Activated naive CD8-positive, alpha-beta T cell treated with anti-CD3 and anti-CD28 coated beads, Interleukin-2, amount 50 U/mL, for 24 hours (primary cell): ENCODE results near the gene TMEM63A.
"Not testable (repeated sequence)": the region's sequence is repeated elsewhere in the genome, so short reads cannot be mapped to it uniquely, and the experiment has no call there.

ENCODE experiments used
- ATAC-seq: fragments of 150-1000 bp; cut with Tn5 transposase; one replicate; pipeline ENCODE4 v1.10.0; 2021
- DNase-seq: peaks from one replicate; pipeline ENCODE4 v3.0.0; 2021
- H3K27ac Mint-ChIP-seq: one replicate; pipeline ENCODE4 v1.8.0; 2021; ENCODE audit warnings: mild to moderate bottlenecking, mixed read lengths
- H3K27me3 Mint-ChIP-seq: one replicate; pipeline ENCODE4 v1.8.0; 2021; ENCODE audit warnings: mixed read lengths
- H3K36me3 Mint-ChIP-seq: one replicate; pipeline ENCODE4 v1.8.0; 2021; ENCODE audit warnings: low read depth, mixed read lengths
- H3K4me1 Mint-ChIP-seq: one replicate; pipeline ENCODE4 v1.8.0; 2021; ENCODE audit warnings: mixed read lengths
- H3K4me3 Mint-ChIP-seq: one replicate; pipeline ENCODE4 v1.8.0; 2021; ENCODE audit warnings: mild to moderate bottlenecking, moderate library complexity, mixed read lengths
- H3K9me3 Mint-ChIP-seq: one replicate; pipeline ENCODE4 v1.8.0; 2021; ENCODE audit warnings: mixed read lengths

TMEM63A gene

DNA sequence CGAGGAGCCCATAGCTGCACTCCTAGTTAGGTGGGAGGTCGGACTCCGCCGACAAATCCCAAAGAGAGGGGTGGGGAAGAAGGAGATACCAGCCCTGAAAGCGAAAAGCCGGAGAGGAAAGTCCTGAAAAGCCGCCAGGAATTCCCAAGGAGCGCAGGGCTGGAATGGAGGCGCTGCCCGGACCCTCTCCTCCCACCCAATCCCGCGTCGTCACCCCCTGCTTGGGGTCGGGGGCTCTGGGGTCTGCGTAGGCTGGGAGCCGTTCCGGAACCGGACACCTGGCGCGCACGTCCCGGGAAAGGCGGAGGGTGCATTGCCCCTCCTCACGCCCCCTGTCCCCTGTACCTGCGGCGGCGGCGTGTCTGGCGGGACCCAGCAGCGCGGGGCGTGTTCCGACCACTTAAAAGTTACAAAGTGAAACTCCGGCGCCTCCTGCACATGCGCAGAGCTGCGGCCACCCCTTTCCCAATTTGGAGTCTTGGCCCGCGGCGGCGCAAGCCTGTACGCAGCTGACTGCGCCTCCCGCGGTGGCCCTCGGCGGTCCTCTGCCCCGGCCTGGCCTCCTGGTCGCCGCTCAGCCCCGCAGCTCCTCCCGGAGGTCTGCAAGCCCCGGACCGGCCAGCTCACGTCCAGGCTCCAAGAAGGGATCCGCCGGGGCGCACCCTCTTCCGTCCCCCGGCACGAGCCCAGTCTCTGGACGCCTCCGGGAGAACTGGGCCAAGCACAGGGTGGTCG is at the start of gene TMEM63A:
Gene TMEM63A (minus strand): TSS at position 422 of the 735 bp plus-strand sequence. CDS start 4,800 bp downstream, outside the sequence.
- peaks cover 47% of the 10 kb centered on the region for H3K4me1 Mint-ChIP-seq
- peak within 1 kb of the TSS; percentile 81 for H3K27ac Mint-ChIP-seq
- H3K9me3 Mint-ChIP-seq, result no peaks in the 10 kb centered on the region
- peak within 1 kb of the TSS; percentile 87 for H3K4me3 Mint-ChIP-seq
- H3K36me3 Mint-ChIP-seq, result peaks cover 4% of the 10 kb centered on the region
- DNase-seq (peak; percentile 91), ATAC-seq (peak; percentile 60)
- H3K27me3 Mint-ChIP-seq, result no peaks in the 10 kb centered on the region

GRCh38 chr1:225931270-225932136 is 49.3 kb upstream of the TMEM63A start:
- Mint-ChIP-seq H3K4me3 (no peak overlapping the region), H3K36me3 (no peaks in the 10 kb centered on the region), H3K27ac (no peak overlapping the region), H3K4me1 (peaks cover 19% of the 10 kb centered on the region), H3K9me3 (no peaks in the 10 kb centered on the region), H3K27me3 (no peaks in the 10 kb centered on the region)
- no peak for DNase-seq
- ATAC-seq, result no peak

DNA sequence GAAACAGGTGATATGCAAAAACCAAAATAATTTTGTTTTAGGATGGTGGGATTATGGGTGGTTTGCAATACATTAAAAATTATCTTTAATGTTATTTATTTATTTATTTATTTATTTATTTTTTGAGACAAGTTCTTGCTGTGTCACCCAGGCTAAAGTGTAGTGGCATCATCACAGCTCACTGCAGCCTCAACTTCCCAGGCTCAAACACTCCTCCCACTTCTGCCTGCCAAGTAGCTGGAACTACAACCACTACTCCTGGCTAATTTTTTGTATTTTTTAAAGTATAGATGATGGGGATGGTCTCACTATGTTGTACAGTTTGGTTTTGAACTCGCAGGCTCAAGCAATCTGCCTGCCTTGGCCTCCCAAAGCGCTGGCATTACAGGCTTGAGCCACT is 48.4 kb upstream of the TMEM63A start:
- no peak overlapping the region for H3K4me3 Mint-ChIP-seq
- H3K4me1 Mint-ChIP-seq, result peaks cover 21% of the 10 kb centered on the region
- no peaks in the 10 kb centered on the region for H3K36me3 Mint-ChIP-seq
- ATAC-seq, result no peak
- H3K27ac Mint-ChIP-seq, result no peak overlapping the region
- no peaks in the 10 kb centered on the region for H3K27me3 Mint-ChIP-seq
- no peak for DNase-seq
- no peaks in the 10 kb centered on the region for H3K9me3 Mint-ChIP-seq

DNA sequence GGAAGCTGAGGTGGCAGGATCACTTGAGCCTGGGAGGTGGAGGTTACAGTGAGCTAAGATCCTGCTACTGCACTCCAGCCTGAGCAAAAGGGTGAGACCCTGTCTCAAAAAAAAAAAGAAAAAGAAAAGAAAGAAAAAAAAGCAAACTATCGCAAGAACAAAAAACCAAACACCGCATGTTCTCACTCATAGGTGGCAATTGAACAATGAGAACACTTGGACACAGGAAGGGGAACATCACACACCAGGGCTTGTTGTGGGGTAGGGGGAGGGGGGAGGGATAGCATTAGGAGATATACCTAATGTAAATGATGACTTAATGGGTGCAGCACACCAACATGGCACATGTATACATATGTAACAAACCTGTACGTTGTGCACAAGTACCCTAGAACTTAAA is 47.3 kb upstream of the TMEM63A start:
- H3K4me1 Mint-ChIP-seq, result peaks cover 27% of the 10 kb centered on the region
- peak overlapping the region; percentile 88 for H3K27ac Mint-ChIP-seq
- not testable (repeated sequence) for ATAC-seq, DNase-seq, H3K36me3 Mint-ChIP-seq, H3K9me3 Mint-ChIP-seq, H3K27me3 Mint-ChIP-seq, H3K4me3 Mint-ChIP-seq

DNA sequence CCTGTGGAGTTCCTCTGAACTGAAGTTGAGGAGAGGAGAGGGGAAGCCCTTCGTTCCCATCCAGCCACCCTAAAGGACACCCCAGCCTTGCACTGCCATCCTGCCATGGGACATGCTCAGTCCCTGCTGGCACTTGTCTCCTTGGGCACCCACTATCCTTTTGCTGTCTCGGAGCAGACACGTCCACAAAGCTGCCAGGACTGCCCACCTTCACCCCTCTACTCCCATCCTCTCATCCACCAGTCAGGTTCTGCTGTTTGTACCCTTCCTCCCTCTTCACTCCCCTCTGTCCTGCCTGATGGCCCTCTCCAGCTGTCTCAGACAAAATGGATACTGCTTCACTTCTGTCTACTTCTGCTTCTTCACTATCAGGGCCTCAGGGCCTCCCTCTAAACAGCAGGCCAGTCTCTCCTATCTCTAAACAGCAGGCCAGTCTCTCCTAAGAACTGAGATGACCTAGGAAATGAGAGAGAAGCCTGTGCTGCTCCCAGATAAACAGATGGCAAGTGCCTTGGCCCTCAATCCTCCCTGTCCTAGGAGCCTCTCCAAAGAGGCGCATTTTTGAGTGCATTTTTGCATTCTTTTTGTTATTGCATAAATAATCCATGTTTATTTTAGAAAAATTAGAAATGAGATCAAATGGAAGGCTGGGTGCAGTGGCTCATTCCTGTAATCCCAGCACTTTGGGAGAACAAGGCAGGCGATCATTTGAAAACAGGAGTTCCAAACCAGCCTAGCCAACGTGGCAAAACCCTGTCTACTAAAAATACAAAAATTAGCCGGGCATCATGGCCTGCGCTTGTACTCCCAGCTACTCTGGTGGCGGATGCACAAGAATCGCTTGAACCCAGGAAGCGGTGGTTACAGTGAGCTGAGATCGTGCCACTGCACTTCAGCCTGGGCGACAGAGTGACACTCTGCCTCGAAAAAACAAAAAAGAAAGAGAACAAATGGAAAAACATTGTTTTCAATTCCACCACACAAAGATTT is 46.3 kb upstream of the TMEM63A start:
- peaks cover 30% of the 10 kb centered on the region for H3K4me1 Mint-ChIP-seq
- H3K9me3 Mint-ChIP-seq, result no peaks in the 10 kb centered on the region
- H3K27ac Mint-ChIP-seq, result peak overlapping the region; percentile 88
- H3K4me3 Mint-ChIP-seq, result peak overlapping the region; percentile 24
- no peak for ATAC-seq
- peak; percentile 21 for DNase-seq
- H3K27me3 Mint-ChIP-seq, result no peaks in the 10 kb centered on the region
- H3K36me3 Mint-ChIP-seq, result peaks cover 3% of the 10 kb centered on the region

GRCh38 chr1:225926551-225927113 is 44.5 kb upstream of the TMEM63A start:
- Mint-ChIP-seq H3K27ac (peak overlapping the region; percentile 22), H3K4me1 (peaks cover 39% of the 10 kb centered on the region)

DNA sequence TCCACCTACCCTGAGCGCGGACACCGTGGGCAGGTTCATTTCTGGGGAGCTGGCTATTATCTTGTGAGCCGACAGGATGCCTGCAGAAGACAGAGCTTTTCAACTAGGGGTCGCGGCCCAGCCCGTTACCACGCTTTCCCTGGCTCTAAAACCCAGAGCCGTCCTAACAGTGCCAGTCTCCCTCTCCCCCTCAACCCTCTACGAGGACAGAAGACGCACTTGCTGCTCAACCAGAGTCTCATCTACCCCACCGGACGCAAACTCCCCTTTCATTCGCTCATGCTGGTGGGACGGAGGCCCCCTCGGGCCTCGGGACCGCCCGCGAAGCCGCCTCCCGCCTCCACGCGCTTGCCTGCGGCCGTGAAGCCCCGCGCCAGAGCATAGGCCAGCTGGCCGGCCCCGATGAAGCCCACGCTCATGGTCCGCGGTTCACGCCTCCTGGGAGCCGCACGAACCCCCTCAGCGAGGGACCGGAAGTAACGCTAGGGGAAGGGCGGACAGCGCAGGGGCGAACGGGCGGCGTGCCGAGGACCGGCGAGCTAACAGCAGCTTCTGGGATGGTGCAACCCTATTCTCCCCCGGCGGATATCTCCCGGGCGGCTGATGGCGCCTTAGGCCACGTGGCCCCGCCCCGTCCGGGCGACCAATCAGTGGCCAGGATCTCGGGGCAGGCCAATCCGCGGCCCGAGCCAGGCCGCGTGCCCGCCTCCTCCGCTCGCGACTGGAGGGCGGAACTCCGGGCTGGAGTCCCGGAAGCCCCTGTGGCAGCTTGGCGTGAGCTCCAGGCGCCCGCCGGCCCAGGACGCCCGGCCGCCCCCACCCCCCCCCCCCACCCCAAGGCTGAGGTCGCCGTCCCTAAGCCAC is 41.7 kb upstream of the TMEM63A start, which contains the start of gene PYCR2:
Gene PYCR2 (minus strand): TSS at position 559 of the 864 bp plus-strand sequence. CDS start 140 bp downstream, at position 419.
- H3K4me3 Mint-ChIP-seq, result peak within 1 kb of the TSS; percentile 93
- peak within 1 kb of the TSS; percentile 92 for H3K27ac Mint-ChIP-seq
- H3K27me3 Mint-ChIP-seq, result no peaks in the 10 kb centered on the region
- H3K36me3 Mint-ChIP-seq, result peaks cover 36% of the 10 kb centered on the region
- peaks cover 56% of the 10 kb centered on the region for H3K4me1 Mint-ChIP-seq
- ATAC-seq (peak; percentile 98), DNase-seq (peak; percentile 94)
- no peaks in the 10 kb centered on the region for H3K9me3 Mint-ChIP-seq

More at GRCh38 chr1:225926551-225927113, 44.5 kb upstream of the TMEM63A start:
- H3K4me3 Mint-ChIP-seq, result no peak overlapping the region
- H3K9me3 Mint-ChIP-seq, result no peaks in the 10 kb centered on the region
- no peaks in the 10 kb centered on the region for H3K27me3 Mint-ChIP-seq
- no peak for DNase-seq
- no peak for ATAC-seq
- H3K36me3 Mint-ChIP-seq, result peaks cover 16% of the 10 kb centered on the region

- Mint-ChIP-seq H3K4me3 (peak overlapping the region; percentile 93), H3K9me3 (no peaks in the 10 kb centered on the region), H3K27ac (peak overlapping the region; percentile 92), H3K36me3 (peaks cover 42% of the 10 kb centered on the region), H3K27me3 (no peaks in the 10 kb centered on the region), H3K4me1 (peaks cover 50% of the 10 kb centered on the region)
- ATAC-seq (no peak), DNase-seq (no peak)
Observed at GRCh38 chr1:225923381-225923691, 41.2 kb upstream of the TMEM63A start.

GRCh38 chr1:225921734-225922709 is 39.8 kb upstream of the TMEM63A start:
- no peaks in the 10 kb centered on the region for H3K9me3 Mint-ChIP-seq
- peaks cover 45% of the 10 kb centered on the region for H3K4me1 Mint-ChIP-seq
- H3K36me3 Mint-ChIP-seq, result peaks cover 51% of the 10 kb centered on the region
- H3K27ac Mint-ChIP-seq, result peak overlapping the region; percentile 92
- peak overlapping the region; percentile 93 for H3K4me3 Mint-ChIP-seq
- DNase-seq (no peak), ATAC-seq (no peak)
- H3K27me3 Mint-ChIP-seq, result no peaks in the 10 kb centered on the region

GRCh38 chr1:225919906-225920305 is 37.7 kb upstream of the TMEM63A start:
- Mint-ChIP-seq H3K36me3 (peaks cover 54% of the 10 kb centered on the region), H3K4me3 (no peak overlapping the region), H3K27me3 (no peaks in the 10 kb centered on the region), H3K9me3 (no peaks in the 10 kb centered on the region), H3K27ac (peak overlapping the region; percentile 48), H3K4me1 (peaks cover 36% of the 10 kb centered on the region)
- ATAC-seq (no peak), DNase-seq (no peak)

DNA sequence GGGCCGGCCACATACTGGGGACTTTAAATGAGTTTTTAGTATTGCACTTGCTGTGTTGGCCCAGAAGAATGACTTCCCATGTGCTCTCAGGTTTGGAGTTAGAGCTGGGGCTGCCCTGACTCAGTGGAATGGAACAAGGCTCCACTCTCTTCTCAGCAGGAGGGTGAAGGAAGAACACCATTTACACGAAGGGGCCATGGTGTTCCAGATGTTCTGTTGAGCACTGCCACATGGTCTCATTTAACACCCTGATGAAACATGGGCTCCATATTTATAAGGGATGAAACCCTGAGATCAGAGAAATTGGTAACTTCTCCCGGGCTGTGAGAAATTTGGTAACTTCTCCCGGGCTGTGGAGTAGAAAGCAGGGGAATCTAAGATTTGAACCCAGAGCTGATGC is 36.1 kb upstream of the TMEM63A start:
- Mint-ChIP-seq H3K9me3 (no peaks in the 10 kb centered on the region), H3K27me3 (no peaks in the 10 kb centered on the region), H3K36me3 (peaks cover 49% of the 10 kb centered on the region), H3K4me3 (no peak overlapping the region), H3K27ac (no peak overlapping the region), H3K4me1 (peaks cover 28% of the 10 kb centered on the region)
- DNase-seq, result no peak
- ATAC-seq, result no peak

- no peak overlapping the region for H3K4me3 Mint-ChIP-seq
Observed at GRCh38 chr1:225917536-225917935, 35.4 kb upstream of the TMEM63A start.

More at GRCh38 chr1:225917536-225917935, 35.4 kb upstream of the TMEM63A start:
- ATAC-seq (no peak), DNase-seq (no peak)
- Mint-ChIP-seq H3K9me3 (no peaks in the 10 kb centered on the region), H3K27ac (no peak overlapping the region), H3K36me3 (peaks cover 44% of the 10 kb centered on the region), H3K27me3 (no peaks in the 10 kb centered on the region), H3K4me1 (peaks cover 24% of the 10 kb centered on the region)
